Caco-2 (cell line): ENCODE measurements around the gene SYS1. TPM values are rescaled to one million over a fixed set of nuclear protein-coding genes. Genes with fewer than 3 reads are reported as not detected.
A peak's percentile ranks its signal among the peaks of the same experiment; 100 is the strongest.

Experiments used
- BruUV-seq: library from RNA; stranded (reverse); fragments of 400-500 nt; replicated peaks from 2 replicates; lab custom pipeline; 2021; lab: Mats Ljungman, UMichigan
- CTCF ChIA-PET: fragments of 300-600 bp; sonication (Branson Sonifier 250); formaldehyde crosslinking; loops from one replicate; lab custom pipeline; 2022; ENCODE audit warnings: antibody characterized with exemption; lab: Charles Lee
- POLR2A ChIA-PET: fragments of 300-600 bp; sonication (Branson Sonifier 250); formaldehyde crosslinking; loops from one replicate; lab custom pipeline; 2022; ENCODE audit warnings: antibody characterized with exemption; lab: Charles Lee
- DNase-seq, 2 experiments: peaks; one replicate each; pipeline versions ENCODE4 v3.0.0 to v3.0.0-alpha.2; 2020 to 2022
- H3K27me3 ChIP-seq: replicated peaks from 2 replicates; pipeline ENCODE4 v1.6.0; 2011; ENCODE audit warnings: low read length; ENCODE audit not compliant: control insufficient read depth, insufficient read depth
- H3K36me3 ChIP-seq: 2 replicates; pipeline ENCODE4 v1.5.1; 2011; ENCODE audit warnings: low read length; ENCODE audit not compliant: control insufficient read depth, insufficient read depth
- H3K4me1 ChIP-seq: fragments of 250-450 bp; sonication (Bioruptor Pico); 2 replicates; pipeline ENCODE4 v1.5.1; 2020; ENCODE audit warnings: mild to moderate bottlenecking
- H3K4me3 ChIP-seq: 2 replicates; pipeline ENCODE4 v1.5.1; 2011; ENCODE audit warnings: low read depth, mild to moderate bottlenecking, control low read depth, low read length
- H3K9me3 ChIP-seq: fragments of 250-450 bp; sonication (Bioruptor Pico); 2 replicates; pipeline ENCODE4 v1.5.1; 2020; ENCODE audit warnings: mild to moderate bottlenecking, moderate library complexity
- H3K27ac Mint-ChIP-seq: one replicate; pipeline ENCODE4 v1.8.0; 2022; ENCODE audit warnings: mixed read lengths; ENCODE audit not compliant: unreplicated experiment
- H3K27me3 Mint-ChIP-seq: one replicate; pipeline ENCODE4 v1.8.0; 2022; ENCODE audit warnings: mixed read lengths; ENCODE audit not compliant: insufficient read depth, unreplicated experiment
- H3K36me3 Mint-ChIP-seq: one replicate; pipeline ENCODE4 v1.8.0; 2022; ENCODE audit warnings: mild to moderate bottlenecking, mixed read lengths; ENCODE audit not compliant: insufficient read depth, unreplicated experiment
- H3K4me1 Mint-ChIP-seq: one replicate; pipeline ENCODE4 v1.8.0; 2022; ENCODE audit warnings: low read depth, mixed read lengths; ENCODE audit not compliant: unreplicated experiment
- H3K4me3 Mint-ChIP-seq: one replicate; pipeline ENCODE4 v1.8.0; 2022; ENCODE audit warnings: mild to moderate bottlenecking, moderate library complexity, mixed read lengths; ENCODE audit not compliant: unreplicated experiment
- H3K9me3 Mint-ChIP-seq: one replicate; pipeline ENCODE4 v1.8.0; 2022; ENCODE audit warnings: mixed read lengths; ENCODE audit not compliant: unreplicated experiment
- intact Hi-C: fragments of 100-400 bp; cut with micrococcal nuclease; formaldehyde crosslinking; loops from one replicate; pipeline ENCODE4 v1.10.0; 2022; ENCODE audit not compliant: unreplicated experiment
- total RNA-seq: library from RNA; stranded (reverse); gene quantifications from 2 replicates; pipeline ENCODE4 v1.2.3, GENCODE V29; 2022
- TF ChIP-seq, protein P1 (sequence below), 2 experiments: fragments of 200-600 bp in 1 of 2; IDR thresholded peaks; 1 replicate in 1 of 2; 2 replicates in 1 of 2; pipeline versions ENCODE4 v1.5.1 to v1.8.0; 2011 to 2022; ENCODE audit warnings: antibody characterized with exemption in 1 of 2, control low read depth in 1 of 2, inconsistent platforms in 1 of 2, low read depth in 1 of 2, low read length in 1 of 2, mild to moderate bottlenecking in 1 of 2, moderate library complexity in 1 of 2; ENCODE audit not compliant: insufficient read depth in 1 of 2, severe bottlenecking in 1 of 2, unreplicated experiment in 1 of 2

SYS1 gene
- total RNA-seq, 1 experiment from 2014 or later = 62.1 TPM

DNA sequence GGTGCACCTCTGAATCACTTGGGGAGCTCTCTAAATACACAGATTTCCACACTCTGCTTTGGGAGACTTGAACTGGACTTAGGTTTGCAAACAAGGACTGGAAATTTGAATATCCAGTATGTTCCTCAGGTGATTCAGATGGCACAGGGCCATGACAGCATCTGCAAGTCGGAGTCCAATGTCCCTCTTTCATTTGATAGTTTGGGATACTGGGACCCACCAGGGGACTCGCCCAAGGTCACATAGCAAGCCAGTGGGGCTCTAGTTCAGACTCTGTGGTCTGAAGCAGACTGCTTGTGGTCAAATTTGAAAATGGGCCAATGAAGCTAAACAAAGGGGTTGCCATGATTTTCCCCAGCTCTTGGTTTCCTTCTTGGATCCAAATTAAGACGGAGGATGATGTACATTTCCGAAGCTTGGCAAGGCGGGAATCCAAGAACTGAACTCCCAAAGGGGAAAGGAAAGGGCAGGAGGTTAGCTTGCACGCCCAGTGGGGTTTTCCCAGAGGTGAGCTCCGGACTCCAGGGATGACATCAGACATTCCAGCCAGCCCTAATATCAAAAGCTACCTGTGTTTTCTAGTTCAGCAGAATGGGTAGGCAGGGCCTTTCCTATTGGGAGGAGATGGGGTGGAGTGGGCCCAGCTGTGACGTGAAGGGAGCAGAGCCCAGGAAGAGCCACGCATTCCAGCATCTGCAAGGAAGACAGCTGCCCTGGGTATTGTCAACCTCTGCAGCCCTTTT lies 3.4 kb upstream of the SYS1 start:
- POLR2A ChIA-PET = interaction anchor here (0.5 to 10.3 kb wide), 6 partner anchors 15 to 1004 kb away, joined by 3 to 229 read pairs (median 4); partner anchors contain the start of gene SDC4
- H3K36me3 Mint-ChIP-seq = peaks cover 23% of the 10 kb centered on the region
- no peaks in the 10 kb centered on the region for H3K27me3 Mint-ChIP-seq
- Histone ChIP-seq H3K27me3 (no peaks in the 10 kb centered on the region), H3K9me3 (no peaks in the 10 kb centered on the region), H3K4me1 (peaks cover 68% of the 10 kb centered on the region), H3K4me3 (no peak overlapping the region), H3K36me3 (no peaks in the 10 kb centered on the region)
- H3K27ac Mint-ChIP-seq = peak overlapping the region; percentile 91
- CTCF ChIA-PET = interaction anchor here (0.6 to 8.0 kb wide), 10 partner anchors 13 to 412 kb away, joined by 3 to 134 read pairs (median 6); no protein-coding TSS in a partner anchor
- no peaks in the 10 kb centered on the region for H3K9me3 Mint-ChIP-seq
- peaks cover 62% of the 10 kb centered on the region for H3K4me1 Mint-ChIP-seq
- H3K4me3 Mint-ChIP-seq = peak overlapping the region; percentile 23
- TF ChIP-seq, protein P1, sequence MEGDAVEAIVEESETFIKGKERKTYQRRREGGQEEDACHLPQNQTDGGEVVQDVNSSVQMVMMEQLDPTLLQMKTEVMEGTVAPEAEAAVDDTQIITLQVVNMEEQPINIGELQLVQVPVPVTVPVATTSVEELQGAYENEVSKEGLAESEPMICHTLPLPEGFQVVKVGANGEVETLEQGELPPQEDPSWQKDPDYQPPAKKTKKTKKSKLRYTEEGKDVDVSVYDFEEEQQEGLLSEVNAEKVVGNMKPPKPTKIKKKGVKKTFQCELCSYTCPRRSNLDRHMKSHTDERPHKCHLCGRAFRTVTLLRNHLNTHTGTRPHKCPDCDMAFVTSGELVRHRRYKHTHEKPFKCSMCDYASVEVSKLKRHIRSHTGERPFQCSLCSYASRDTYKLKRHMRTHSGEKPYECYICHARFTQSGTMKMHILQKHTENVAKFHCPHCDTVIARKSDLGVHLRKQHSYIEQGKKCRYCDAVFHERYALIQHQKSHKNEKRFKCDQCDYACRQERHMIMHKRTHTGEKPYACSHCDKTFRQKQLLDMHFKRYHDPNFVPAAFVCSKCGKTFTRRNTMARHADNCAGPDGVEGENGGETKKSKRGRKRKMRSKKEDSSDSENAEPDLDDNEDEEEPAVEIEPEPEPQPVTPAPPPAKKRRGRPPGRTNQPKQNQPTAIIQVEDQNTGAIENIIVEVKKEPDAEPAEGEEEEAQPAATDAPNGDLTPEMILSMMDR (IDR thresholded peaks at IDR 0.05; ENCODE audit: insufficient read depth in 1 of 2, low read depth in 1 of 2, low read length in 1 of 2, severe bottlenecking in 1 of 2, unreplicated experiment in 1 of 2) = no peak
- peak in 1 of 2 experiments; percentile 83 for DNase-seq
- intact Hi-C loops = no loop called here
- no TSS peak for BruUV-seq

DNA sequence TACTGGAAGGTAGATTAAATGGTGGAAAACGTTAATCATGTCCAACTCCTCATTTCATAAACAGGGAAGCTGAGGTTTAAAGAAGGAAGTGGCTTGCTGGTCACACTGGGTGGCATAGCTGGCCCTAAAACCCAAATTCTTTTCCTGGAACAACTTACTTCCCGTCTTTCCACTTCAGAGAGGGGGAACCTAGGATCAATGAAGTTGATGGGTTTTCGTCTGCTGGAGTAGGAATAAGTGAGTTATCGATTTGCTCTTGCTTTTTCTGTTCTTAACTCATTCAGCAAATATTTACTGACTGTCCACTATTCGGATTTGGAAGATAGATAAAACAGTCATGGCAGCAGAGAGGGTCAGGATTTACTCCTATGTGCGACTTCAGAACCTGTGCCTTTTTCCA lies 1.2 kb upstream of the SYS1 start:
- intact Hi-C loops = no loop called here
- DNase-seq = no peak
- Histone ChIP-seq H3K4me3 (no peak overlapping the region), H3K9me3 (no peaks in the 10 kb centered on the region), H3K4me1 (peaks cover 56% of the 10 kb centered on the region), H3K27me3 (no peaks in the 10 kb centered on the region), H3K36me3 (peaks cover 4% of the 10 kb centered on the region)
- Mint-ChIP-seq H3K36me3 (peaks cover 23% of the 10 kb centered on the region), H3K4me3 (no peak overlapping the region), H3K27me3 (no peaks in the 10 kb centered on the region), H3K9me3 (no peaks in the 10 kb centered on the region), H3K27ac (peak overlapping the region; percentile 91), H3K4me1 (peaks cover 46% of the 10 kb centered on the region)
- ChIA-PET POLR2A (interaction anchor here (0.6 to 10.3 kb wide), 10 partner anchors 9 to 75 kb away, joined by 3 to 229 read pairs (median 6); partner anchors contain the start of genes PIGT and SDC4), CTCF (interaction anchor here (0.7 to 8.0 kb wide), 11 partner anchors 9 to 409 kb away, joined by 3 to 134 read pairs (median 8); partner anchors contain the start of genes PIGT and SDC4)
- BruUV-seq = no TSS peak
- TF ChIP-seq, protein P1 (IDR thresholded peaks at IDR 0.05; ENCODE audit: insufficient read depth in 1 of 2, low read depth in 1 of 2, low read length in 1 of 2, severe bottlenecking in 1 of 2, unreplicated experiment in 1 of 2) = no peak
